ENCODE measurements around the gene ORC6. TPM values are rescaled to one million over a fixed set of nuclear protein-coding genes. Genes with fewer than 3 reads are reported as not detected.

ORC6 gene
- total RNA-seq, 2 experiments from 2014 or later, result 29.2 to 37.5 TPM

GRCh38 chr16:46746821-46747776, 57.6 kb downstream of the ORC6 start:
- no peaks in the 10 kb centered on the region for H3K27me3 Mint-ChIP-seq
- ChIA-PET POLR2A (no interaction called here), CTCF (interaction anchor here (0.8 kb wide), 1 partner anchor 13 kb away, joined by 3 read pairs; no protein-coding TSS in a partner anchor)
- H3K4me3 Mint-ChIP-seq, result no peak overlapping the region
- no peaks in the 10 kb centered on the region for H3K9me3 Mint-ChIP-seq
- H3K36me3 Mint-ChIP-seq (ENCODE audit: low read depth), result no peaks in the 10 kb centered on the region
- peaks cover 7% of the 10 kb centered on the region for H3K4me1 Mint-ChIP-seq
- DNase-seq, result no peak
- no peak overlapping the region for H3K27ac Mint-ChIP-seq

Other genes starting within 250 kb of the ORC6 start
- gene SHCBP1, start 68.3 kb upstream of the ORC6 start, total RNA-seq, result 10 to 100 TPM; 42.0 to 51.6 TPM
- 10 to 100 TPM; 71.7 to 75.0 TPM for gene VPS35, start 481 bp upstream of the ORC6 start, total RNA-seq
- gene MYLK3, start 58.7 kb downstream of the ORC6 start, total RNA-seq, result under 1 TPM; 0.02 to 0.50 TPM
- 10 to 100 TPM; 10.3 to 11.2 TPM for gene C16orf87, start 141.5 kb downstream of the ORC6 start, total RNA-seq
- gene GPT2, start 194.7 kb downstream of the ORC6 start, total RNA-seq, result 1 to 10 TPM; 3.9 to 4.0 TPM

Data from activated CD4-positive, alpha-beta T cell treated with anti-CD3 and anti-CD28 coated beads, Interleukin-2, amount 10 ng/mL, durations not matched to agents 7 days and 5 days (primary cell).